ENCODE measurements around the gene SYNJ2BP. TPM values are rescaled to one million over a fixed set of nuclear protein-coding genes. Genes with fewer than 3 reads are reported as not detected.

SYNJ2BP gene
- total RNA-seq, 1 donor from 2014 or later, result 29.5 TPM

DNA sequence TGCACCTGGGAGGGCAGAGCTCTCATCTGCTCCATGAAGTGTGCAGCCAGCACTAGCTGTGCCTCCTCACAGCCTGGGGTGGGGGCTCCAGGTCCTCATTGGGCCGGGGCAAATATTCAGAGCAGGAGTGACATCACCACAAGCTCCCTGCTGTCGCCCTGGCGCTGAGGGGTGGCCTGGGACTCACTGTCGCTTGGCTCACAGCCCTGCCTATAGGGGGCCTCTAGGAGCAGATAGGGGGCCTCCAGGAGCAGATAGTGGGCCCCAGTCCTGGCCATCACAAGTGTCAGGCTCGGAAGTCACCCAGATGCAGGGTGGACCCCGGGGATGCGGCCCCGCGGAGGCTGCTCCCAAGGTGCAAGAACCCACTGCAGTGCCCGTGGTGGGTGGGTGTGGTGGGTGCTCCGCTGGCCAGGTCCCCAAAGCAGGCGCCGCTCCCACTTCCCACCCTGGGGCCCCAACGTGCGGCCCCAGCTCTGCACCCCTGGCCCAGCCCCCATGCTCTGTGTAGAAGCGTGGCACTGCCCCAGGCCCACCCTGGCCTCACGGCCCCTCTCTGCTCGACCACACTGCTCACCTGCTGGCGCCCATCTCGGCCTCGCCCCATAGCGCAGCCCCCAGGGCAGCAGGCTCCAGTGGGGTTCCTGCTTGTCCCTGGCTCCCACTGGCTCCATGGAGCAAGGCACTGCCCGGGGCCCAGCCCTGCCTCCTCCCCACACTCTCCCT, 18.0 kb downstream of the SYNJ2BP start:
- no peak overlapping the region for H3K4me3 Mint-ChIP-seq (ENCODE audit: unreplicated experiment)
- no peak for DNase-seq (ENCODE audit: extremely low spot score, unreplicated experiment)
- no peaks in the 10 kb centered on the region for H3K9me3 Mint-ChIP-seq (ENCODE audit: unreplicated experiment)
- H3K27ac Mint-ChIP-seq (ENCODE audit: unreplicated experiment), result no peak overlapping the region
- H3K4me1 Mint-ChIP-seq (ENCODE audit: unreplicated experiment), result no peaks in the 10 kb centered on the region
- TF ChIP-seq, protein P1, sequence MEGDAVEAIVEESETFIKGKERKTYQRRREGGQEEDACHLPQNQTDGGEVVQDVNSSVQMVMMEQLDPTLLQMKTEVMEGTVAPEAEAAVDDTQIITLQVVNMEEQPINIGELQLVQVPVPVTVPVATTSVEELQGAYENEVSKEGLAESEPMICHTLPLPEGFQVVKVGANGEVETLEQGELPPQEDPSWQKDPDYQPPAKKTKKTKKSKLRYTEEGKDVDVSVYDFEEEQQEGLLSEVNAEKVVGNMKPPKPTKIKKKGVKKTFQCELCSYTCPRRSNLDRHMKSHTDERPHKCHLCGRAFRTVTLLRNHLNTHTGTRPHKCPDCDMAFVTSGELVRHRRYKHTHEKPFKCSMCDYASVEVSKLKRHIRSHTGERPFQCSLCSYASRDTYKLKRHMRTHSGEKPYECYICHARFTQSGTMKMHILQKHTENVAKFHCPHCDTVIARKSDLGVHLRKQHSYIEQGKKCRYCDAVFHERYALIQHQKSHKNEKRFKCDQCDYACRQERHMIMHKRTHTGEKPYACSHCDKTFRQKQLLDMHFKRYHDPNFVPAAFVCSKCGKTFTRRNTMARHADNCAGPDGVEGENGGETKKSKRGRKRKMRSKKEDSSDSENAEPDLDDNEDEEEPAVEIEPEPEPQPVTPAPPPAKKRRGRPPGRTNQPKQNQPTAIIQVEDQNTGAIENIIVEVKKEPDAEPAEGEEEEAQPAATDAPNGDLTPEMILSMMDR (IDR thresholded peaks at IDR 0.05), result no peak
- H3K36me3 Mint-ChIP-seq (ENCODE audit: unreplicated experiment), result peaks cover 10% of the 10 kb centered on the region
- H3K27me3 Mint-ChIP-seq (ENCODE audit: unreplicated experiment), result no peaks in the 10 kb centered on the region

- Mint-ChIP-seq H3K27me3 (ENCODE audit: unreplicated experiment) (no peaks in the 10 kb centered on the region), H3K27ac (ENCODE audit: unreplicated experiment) (no peak overlapping the region), H3K4me1 (ENCODE audit: unreplicated experiment) (no peaks in the 10 kb centered on the region), H3K9me3 (ENCODE audit: unreplicated experiment) (no peaks in the 10 kb centered on the region), H3K4me3 (ENCODE audit: unreplicated experiment) (no peak overlapping the region), H3K36me3 (ENCODE audit: unreplicated experiment) (peaks cover 10% of the 10 kb centered on the region)
- TF ChIP-seq, protein P1 (IDR thresholded peaks at IDR 0.05), result no peak
- no peak for DNase-seq (ENCODE audit: extremely low spot score, unreplicated experiment)
These were observed 18.6 kb downstream of the SYNJ2BP start for GRCh38 chr14:70398280-70398679.

GRCh38 chr14:70397746-70398145, 19.1 kb downstream of the SYNJ2BP start:
- H3K36me3 Mint-ChIP-seq (ENCODE audit: unreplicated experiment), result peaks cover 12% of the 10 kb centered on the region
- TF ChIP-seq, protein P1 (IDR thresholded peaks at IDR 0.05), result no peak
- no peaks in the 10 kb centered on the region for H3K4me1 Mint-ChIP-seq (ENCODE audit: unreplicated experiment)
- no peak overlapping the region for H3K27ac Mint-ChIP-seq (ENCODE audit: unreplicated experiment)
- no peak overlapping the region for H3K4me3 Mint-ChIP-seq (ENCODE audit: unreplicated experiment)
- no peaks in the 10 kb centered on the region for H3K27me3 Mint-ChIP-seq (ENCODE audit: unreplicated experiment)
- no peak for DNase-seq (ENCODE audit: extremely low spot score, unreplicated experiment)
- H3K9me3 Mint-ChIP-seq (ENCODE audit: unreplicated experiment), result no peaks in the 10 kb centered on the region

DNA sequence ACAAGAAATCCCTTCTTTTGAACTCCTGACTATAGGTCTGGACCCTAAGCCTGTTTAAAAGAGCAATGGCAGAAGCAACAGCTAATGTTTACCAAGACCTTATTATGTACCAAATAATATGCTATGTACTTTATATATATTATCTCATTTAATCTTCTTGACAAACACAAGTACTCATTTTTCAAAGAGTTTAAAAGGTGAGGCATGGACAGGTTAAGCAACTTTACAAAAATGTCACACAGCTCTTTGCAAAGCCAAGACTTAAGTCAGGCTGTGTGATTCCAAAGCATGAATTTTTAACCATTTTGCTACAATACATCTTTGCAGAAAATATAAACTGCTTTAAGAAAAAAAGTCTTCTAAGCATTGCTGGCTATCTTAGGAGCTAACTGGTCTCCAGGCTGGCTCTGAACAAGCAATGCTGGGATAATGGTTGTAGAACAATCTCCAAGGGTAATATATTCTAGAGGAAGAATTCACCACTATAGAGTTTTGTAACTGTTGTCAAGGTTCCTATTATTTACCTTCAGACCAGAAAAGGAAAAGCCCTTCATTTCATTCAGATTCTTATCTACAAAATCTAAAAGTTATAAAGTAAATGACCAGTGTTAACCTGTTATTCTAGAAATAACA, 22.1 kb downstream of the SYNJ2BP start:
- no peak overlapping the region for H3K4me3 Mint-ChIP-seq (ENCODE audit: unreplicated experiment)
- H3K4me1 Mint-ChIP-seq (ENCODE audit: unreplicated experiment), result no peaks in the 10 kb centered on the region
- H3K27me3 Mint-ChIP-seq (ENCODE audit: unreplicated experiment), result no peaks in the 10 kb centered on the region
- no peak overlapping the region for H3K27ac Mint-ChIP-seq (ENCODE audit: unreplicated experiment)
- H3K36me3 Mint-ChIP-seq (ENCODE audit: unreplicated experiment), result peaks cover 17% of the 10 kb centered on the region
- H3K9me3 Mint-ChIP-seq (ENCODE audit: unreplicated experiment), result no peaks in the 10 kb centered on the region
- no peak for DNase-seq (ENCODE audit: extremely low spot score, unreplicated experiment)
- TF ChIP-seq, protein P1 (IDR thresholded peaks at IDR 0.05), result no peak

DNA sequence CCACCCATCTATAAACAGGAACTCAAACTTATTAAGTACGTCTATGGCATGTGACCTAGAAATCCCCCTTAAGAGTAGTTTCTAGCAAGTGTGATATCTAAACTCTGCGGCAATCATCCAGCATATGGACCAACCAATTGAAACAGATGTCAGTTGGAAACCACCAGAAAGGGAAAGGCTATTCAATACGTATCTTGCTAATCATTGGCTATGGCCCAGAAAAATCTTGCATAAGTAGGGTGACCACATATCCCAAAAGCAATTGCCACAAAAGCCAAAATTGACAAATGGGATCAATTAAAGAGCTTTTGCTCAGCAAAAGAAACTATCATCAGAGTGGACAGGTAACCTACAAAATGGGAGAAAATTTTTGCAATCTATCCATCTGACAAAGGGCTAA, 24.2 kb downstream of the SYNJ2BP start:
- Mint-ChIP-seq H3K27ac (ENCODE audit: unreplicated experiment) (no peak overlapping the region), H3K27me3 (ENCODE audit: unreplicated experiment) (no peaks in the 10 kb centered on the region), H3K4me3 (ENCODE audit: unreplicated experiment) (no peak overlapping the region), H3K36me3 (ENCODE audit: unreplicated experiment) (peaks cover 26% of the 10 kb centered on the region), H3K9me3 (ENCODE audit: unreplicated experiment) (no peaks in the 10 kb centered on the region), H3K4me1 (ENCODE audit: unreplicated experiment) (no peaks in the 10 kb centered on the region)
- DNase-seq (ENCODE audit: extremely low spot score, unreplicated experiment), result no peak
- TF ChIP-seq, protein P1 (IDR thresholded peaks at IDR 0.05), result no peak

Data from osteocyte (in vitro differentiated cells).